Retinal pigment epithelial cell (primary cell): ENCODE results near the gene AHCYL2.
"Not testable (repeated sequence)": the region's sequence is repeated elsewhere in the genome, so short reads cannot be mapped to it uniquely, and the experiment has no call there.

Experiments used
- DNase-seq: peaks from one replicate; pipeline ENCODE4 v3.0.0-alpha.2; 2010; ENCODE audit warnings: low read depth
- H3K4me3 ChIP-seq: 2 replicates; pipeline ENCODE4 v1.5.1; 2011; ENCODE audit warnings: mild to moderate bottlenecking, low read length, control low read depth, moderate library complexity
- CTCF ChIP-seq: conservative IDR thresholded peaks from 2 replicates; pipeline ENCODE4 v1.5.1; 2011; ENCODE audit warnings: low read depth, low read length, control low read depth, inconsistent platforms

Gene AHCYL2

GRCh38 chr7:129394982-129395914 lies 170.4 kb downstream of the AHCYL2 start:
- H3K4me3 ChIP-seq, result no peak overlapping the region
- no peak for DNase-seq
- no peak for TF ChIP-seq CTCF

- no peak for DNase-seq
- H3K4me3 ChIP-seq, result no peak overlapping the region
- TF ChIP-seq CTCF, result no peak
Measured at GRCh38 chr7:129401228-129401966, 176.6 kb downstream of the AHCYL2 start.

- no peak overlapping the region for H3K4me3 ChIP-seq
- TF ChIP-seq CTCF, result peak; percentile 20
- no peak for DNase-seq
Measured at GRCh38 chr7:129401967-129402860, 177.4 kb downstream of the AHCYL2 start.

GRCh38 chr7:129405527-129405926 lies 180.7 kb downstream of the AHCYL2 start:
- no peak overlapping the region for H3K4me3 ChIP-seq
- TF ChIP-seq CTCF, result no peak
- DNase-seq, result no peak

GRCh38 chr7:129410238-129410637 lies 185.4 kb downstream of the AHCYL2 start:
- not testable (repeated sequence) for H3K4me3 ChIP-seq
- peak; percentile 82 for DNase-seq

GRCh38 chr7:129412501-129412900 lies 187.7 kb downstream of the AHCYL2 start:
- no peak overlapping the region for H3K4me3 ChIP-seq
- no peak for DNase-seq
- TF ChIP-seq CTCF, result no peak

- no peak for DNase-seq
- no peak overlapping the region for H3K4me3 ChIP-seq
- no peak for TF ChIP-seq CTCF
Measured at GRCh38 chr7:129417073-129417472, 192.2 kb downstream of the AHCYL2 start.
